ENCODE results near the gene NPNT. TPM values are rescaled to one million over a fixed set of nuclear protein-coding genes. Genes with fewer than 3 reads are reported as not detected.
A peak's percentile ranks its signal among the peaks of the same experiment; 100 is the strongest.

NPNT gene
- total and polyA plus RNA-seq, 9 donors: 4.3 to 49.9 (median 16.0) TPM

DNA sequence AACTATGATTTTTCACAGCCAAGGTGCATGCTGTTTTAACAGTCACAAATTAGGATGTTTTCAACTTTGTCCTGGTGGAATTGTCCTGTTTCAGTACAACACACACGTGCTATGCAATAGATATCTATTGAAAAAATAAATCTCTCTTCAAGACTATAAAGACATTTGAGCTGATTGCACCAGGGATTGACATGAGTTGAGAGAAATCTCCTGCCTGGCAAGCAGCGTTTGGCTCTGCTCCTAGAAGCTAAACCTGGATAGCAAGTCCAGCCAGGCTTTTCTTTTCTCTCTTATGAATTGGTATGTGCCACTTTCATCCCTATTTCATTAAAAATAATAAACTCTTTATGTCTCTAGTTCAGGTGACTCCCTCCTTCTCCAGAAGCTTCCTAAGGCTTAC lies 16.6 kb upstream of the NPNT start:
- WGBS, 3 donors: 51 to 65% (median 63%) methylated on average over 2 of the region's 2 CpGs
- DNase-seq: no peak
- Histone ChIP-seq H3K4me1 (ENCODE audit: insufficient read depth) (no peaks in the 10 kb centered on the region), H3K9me3 (no peaks in the 10 kb centered on the region), H3K4me3 (no peak overlapping the region), H3K27me3 (no peaks in the 10 kb centered on the region), H3K36me3 (no peaks in the 10 kb centered on the region), H3K27ac (no peak overlapping the region)
- intact Hi-C loops (cut with DNase I): no loop called here
- no peak for TF ChIP-seq POLR2A (IDR thresholded peaks at IDR 0.05)
- TF ChIP-seq EP300 (IDR thresholded peaks at IDR 0.05): no peak
- TF ChIP-seq, protein P1, sequence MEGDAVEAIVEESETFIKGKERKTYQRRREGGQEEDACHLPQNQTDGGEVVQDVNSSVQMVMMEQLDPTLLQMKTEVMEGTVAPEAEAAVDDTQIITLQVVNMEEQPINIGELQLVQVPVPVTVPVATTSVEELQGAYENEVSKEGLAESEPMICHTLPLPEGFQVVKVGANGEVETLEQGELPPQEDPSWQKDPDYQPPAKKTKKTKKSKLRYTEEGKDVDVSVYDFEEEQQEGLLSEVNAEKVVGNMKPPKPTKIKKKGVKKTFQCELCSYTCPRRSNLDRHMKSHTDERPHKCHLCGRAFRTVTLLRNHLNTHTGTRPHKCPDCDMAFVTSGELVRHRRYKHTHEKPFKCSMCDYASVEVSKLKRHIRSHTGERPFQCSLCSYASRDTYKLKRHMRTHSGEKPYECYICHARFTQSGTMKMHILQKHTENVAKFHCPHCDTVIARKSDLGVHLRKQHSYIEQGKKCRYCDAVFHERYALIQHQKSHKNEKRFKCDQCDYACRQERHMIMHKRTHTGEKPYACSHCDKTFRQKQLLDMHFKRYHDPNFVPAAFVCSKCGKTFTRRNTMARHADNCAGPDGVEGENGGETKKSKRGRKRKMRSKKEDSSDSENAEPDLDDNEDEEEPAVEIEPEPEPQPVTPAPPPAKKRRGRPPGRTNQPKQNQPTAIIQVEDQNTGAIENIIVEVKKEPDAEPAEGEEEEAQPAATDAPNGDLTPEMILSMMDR (IDR thresholded peaks at IDR 0.05): no peak

DNA sequence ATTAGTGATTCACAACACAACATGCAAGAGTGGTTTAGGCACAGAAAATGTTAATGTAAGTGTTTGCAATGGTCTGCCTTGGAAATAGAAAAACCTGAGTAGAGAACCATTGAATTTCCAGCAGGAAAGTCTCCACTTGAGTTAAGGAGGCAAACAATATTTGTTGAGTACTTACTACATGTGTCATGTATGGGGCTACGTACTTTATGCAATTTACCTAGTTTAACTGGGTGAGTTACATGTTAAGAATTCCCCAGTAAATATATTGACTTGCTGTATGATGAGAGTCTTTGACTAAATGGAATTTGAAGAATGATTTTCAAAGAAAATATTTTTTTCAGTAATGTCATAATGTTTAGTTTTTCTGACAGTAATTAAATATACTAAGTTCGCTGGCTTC lies 7.8 kb upstream of the NPNT start:
- no peak for DNase-seq
- no peaks in the 10 kb centered on the region for H3K36me3 ChIP-seq
- no peak overlapping the region for H3K4me3 ChIP-seq
- WGBS, 3 donors: 85 to 90% (median 90%) methylated on average over 2 of the region's 2 CpGs
- H3K27me3 ChIP-seq: no peaks in the 10 kb centered on the region
- no peak for TF ChIP-seq EP300 (IDR thresholded peaks at IDR 0.05)
- no peak for TF ChIP-seq POLR2A (IDR thresholded peaks at IDR 0.05)
- TF ChIP-seq, protein P1 (IDR thresholded peaks at IDR 0.05): no peak
- H3K4me1 ChIP-seq (ENCODE audit: insufficient read depth): no peaks in the 10 kb centered on the region
- H3K9me3 ChIP-seq: no peaks in the 10 kb centered on the region
- intact Hi-C loops (cut with DNase I): no loop called here
- H3K27ac ChIP-seq: no peak overlapping the region

DNA sequence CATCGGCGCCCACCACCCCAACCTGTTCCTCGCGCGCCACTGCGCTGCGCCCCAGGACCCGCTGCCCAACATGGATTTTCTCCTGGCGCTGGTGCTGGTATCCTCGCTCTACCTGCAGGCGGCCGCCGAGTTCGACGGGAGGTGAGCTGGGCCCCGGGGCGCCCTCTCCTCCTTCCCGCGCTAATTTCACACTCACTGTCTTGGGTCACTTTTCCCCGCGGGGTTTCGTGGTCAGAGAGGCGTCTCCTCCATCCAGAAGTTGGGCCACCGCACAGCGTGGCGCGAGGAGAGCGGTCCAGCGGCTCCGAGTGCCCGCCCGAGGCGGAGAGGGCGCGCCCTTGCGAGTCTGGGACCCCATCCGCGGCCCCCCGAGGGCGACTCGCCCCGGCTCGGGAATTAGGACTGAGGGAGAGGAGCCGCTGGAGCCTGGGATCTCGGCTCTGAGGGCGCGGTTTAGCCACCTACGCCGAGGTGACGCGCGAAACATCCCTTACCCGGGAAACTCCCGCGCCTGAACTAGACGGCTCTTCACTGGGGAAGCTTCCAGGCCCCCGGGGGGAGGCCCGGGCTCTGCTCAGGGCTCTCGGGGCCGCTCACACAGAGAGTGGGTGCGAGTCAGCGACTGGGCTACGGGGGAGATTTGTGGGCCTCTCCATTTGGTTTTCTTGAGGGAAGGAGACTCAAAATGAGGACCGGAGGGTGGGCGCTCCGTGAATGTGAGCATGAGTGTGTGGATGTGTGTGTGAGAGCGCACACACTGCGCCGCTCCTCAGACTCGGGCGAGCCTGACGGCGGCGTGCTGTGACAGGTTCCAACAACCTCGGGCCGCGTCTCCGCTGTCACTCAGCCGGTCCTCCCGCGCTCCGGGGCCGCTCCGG lies 551 bp downstream of the NPNT start:
- intact Hi-C loops (cut with DNase I): no loop called here
- Histone ChIP-seq H3K27me3 (no peaks in the 10 kb centered on the region), H3K36me3 (no peaks in the 10 kb centered on the region), H3K27ac (peak overlapping the region in 1 of 2 donors; percentile 12), H3K4me1 (ENCODE audit: insufficient read depth) (peaks cover 6% of the 10 kb centered on the region), H3K4me3 (peak overlapping the region; percentile 41), H3K9me3 (no peaks in the 10 kb centered on the region)
- 1 to 2% (median 1%) methylated on average over 68 to 84 of the region's 84 CpGs for WGBS, 3 donors
- peak in 3 of 5 donors; percentile 16 to 39 (median 17) for DNase-seq
- no peak for TF ChIP-seq EP300 (IDR thresholded peaks at IDR 0.05)
- no peak for TF ChIP-seq POLR2A (IDR thresholded peaks at IDR 0.05)
- TF ChIP-seq, protein P1 (IDR thresholded peaks at IDR 0.05): no peak

DNA sequence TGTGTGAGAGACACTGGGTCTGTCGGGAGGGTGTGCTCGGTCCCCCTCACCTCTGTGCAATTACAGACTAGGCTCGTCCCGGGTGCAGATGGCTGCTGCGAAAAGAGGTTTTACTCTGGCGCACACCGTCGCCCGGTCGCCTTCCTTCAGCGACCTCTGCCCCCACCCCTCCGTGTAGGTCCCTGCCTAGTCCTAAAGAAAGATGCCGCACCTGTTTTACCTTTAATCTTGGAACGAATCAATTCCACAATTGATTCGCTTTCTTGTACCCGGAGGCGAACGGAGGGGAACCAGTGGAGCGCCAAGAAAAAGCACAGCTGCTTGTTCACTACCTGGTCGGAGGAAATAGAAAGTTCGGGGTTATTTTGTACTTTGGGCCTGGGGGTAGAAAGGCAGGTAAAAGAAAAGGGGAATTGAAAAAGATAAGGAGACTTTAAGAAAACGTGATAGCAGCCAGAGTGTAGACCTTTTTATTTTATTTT lies 1.2 kb downstream of the NPNT start:
- TF ChIP-seq, protein P1 (IDR thresholded peaks at IDR 0.05): no peak
- TF ChIP-seq EP300 (IDR thresholded peaks at IDR 0.05): no peak
- no peak for TF ChIP-seq POLR2A (IDR thresholded peaks at IDR 0.05)
- Histone ChIP-seq H3K9me3 (no peaks in the 10 kb centered on the region), H3K36me3 (no peaks in the 10 kb centered on the region), H3K4me3 (peak overlapping the region; percentile 41), H3K27me3 (no peaks in the 10 kb centered on the region), H3K27ac (no peak overlapping the region), H3K4me1 (ENCODE audit: insufficient read depth) (peaks cover 6% of the 10 kb centered on the region)
- no peak for DNase-seq
- WGBS, 3 donors: 5 to 8% (median 8%) methylated on average over 20 to 22 of the region's 22 CpGs
- intact Hi-C loops (cut with DNase I): no loop called here
